ENCODE data around the gene ATP10A. TPM values are rescaled to one million over a fixed set of nuclear protein-coding genes. Genes with fewer than 3 reads are reported as not detected.

The ATP10A gene
- total RNA-seq, 3 donors from 2014 or later, result 6.4 to 17.4 (median 7.2) TPM

- no peaks in the 10 kb centered on the region for H3K9me3 ChIP-seq
- H3K36me3 ChIP-seq, result no peaks in the 10 kb centered on the region
- DNase-seq (ENCODE audit: low spot score in 2 of 2), result peak in 1 of 2 donors; percentile 75
- no peak overlapping the region for H3K4me3 ChIP-seq
- peak overlapping the region; percentile 48 to 69 for H3K27ac ChIP-seq
- no peaks in the 10 kb centered on the region for H3K4me1 ChIP-seq
- TF ChIP-seq CTCF (IDR thresholded peaks at IDR 0.05) (no peak), POLR2A (IDR thresholded peaks at IDR 0.05) (no peak), POLR2AphosphoS5 (IDR thresholded peaks at IDR 0.05) (no peak)
- intact Hi-C loops (cut with DNase I; ENCODE audit: low total_unique reads), result no loop called here
- no peaks in the 10 kb centered on the region for H3K27me3 ChIP-seq
Observed at GRCh38 chr15:25810631-25811091, 52.5 kb downstream of the ATP10A start.

GRCh38 chr15:25810154-25810553, 53.0 kb downstream of the ATP10A start:
- Histone ChIP-seq H3K27ac (peak overlapping the region; percentile 48 to 69), H3K4me1 (no peaks in the 10 kb centered on the region), H3K9me3 (no peaks in the 10 kb centered on the region), H3K36me3 (no peaks in the 10 kb centered on the region), H3K27me3 (no peaks in the 10 kb centered on the region), H3K4me3 (no peak overlapping the region)
- DNase-seq (ENCODE audit: low spot score in 2 of 2), result no peak
- no peak for TF ChIP-seq POLR2A (IDR thresholded peaks at IDR 0.05)
- intact Hi-C loops (cut with DNase I; ENCODE audit: low total_unique reads), result no loop called here

GRCh38 chr15:25807063-25807462, 56.1 kb downstream of the ATP10A start:
- DNase-seq (ENCODE audit: low spot score in 2 of 2), result no peak
- H3K4me3 ChIP-seq, result no peak overlapping the region
- H3K27me3 ChIP-seq, result no peaks in the 10 kb centered on the region
- no peaks in the 10 kb centered on the region for H3K9me3 ChIP-seq
- H3K27ac ChIP-seq, result no peak overlapping the region
- no peaks in the 10 kb centered on the region for H3K4me1 ChIP-seq
- no peak for TF ChIP-seq POLR2A (IDR thresholded peaks at IDR 0.05)
- TF ChIP-seq POLR2AphosphoS5 (IDR thresholded peaks at IDR 0.05), result no peak
- no peak for TF ChIP-seq CTCF (IDR thresholded peaks at IDR 0.05)
- H3K36me3 ChIP-seq, result no peaks in the 10 kb centered on the region
- intact Hi-C loops (cut with DNase I; ENCODE audit: low total_unique reads), result no loop called here

GRCh38 chr15:25805031-25805430, 58.1 kb downstream of the ATP10A start:
- H3K4me1 ChIP-seq, result no peaks in the 10 kb centered on the region
- no peak for TF ChIP-seq POLR2A (IDR thresholded peaks at IDR 0.05)
- TF ChIP-seq CTCF (IDR thresholded peaks at IDR 0.05), result no peak
- TF ChIP-seq POLR2AphosphoS5 (IDR thresholded peaks at IDR 0.05), result no peak
- H3K4me3 ChIP-seq, result no peak overlapping the region
- intact Hi-C loops (cut with DNase I; ENCODE audit: low total_unique reads), result no loop called here
- no peaks in the 10 kb centered on the region for H3K27me3 ChIP-seq
- peak in 1 of 2 donors; percentile 62 for DNase-seq (ENCODE audit: low spot score in 2 of 2)
- H3K27ac ChIP-seq, result no peak overlapping the region
- no peaks in the 10 kb centered on the region for H3K36me3 ChIP-seq
- no peaks in the 10 kb centered on the region for H3K9me3 ChIP-seq

- H3K4me3 ChIP-seq, result no peak overlapping the region
- TF ChIP-seq CTCF (IDR thresholded peaks at IDR 0.05) (no peak), POLR2A (IDR thresholded peaks at IDR 0.05) (no peak), POLR2AphosphoS5 (IDR thresholded peaks at IDR 0.05) (no peak)
- no peaks in the 10 kb centered on the region for H3K9me3 ChIP-seq
- intact Hi-C loops (cut with DNase I; ENCODE audit: low total_unique reads), result no loop called here
- no peak overlapping the region for H3K27ac ChIP-seq
- H3K36me3 ChIP-seq, result no peaks in the 10 kb centered on the region
- no peaks in the 10 kb centered on the region for H3K27me3 ChIP-seq
- no peak for DNase-seq (ENCODE audit: low spot score in 2 of 2)
- H3K4me1 ChIP-seq, result no peaks in the 10 kb centered on the region
Observed at GRCh38 chr15:25804451-25804850, 58.7 kb downstream of the ATP10A start.

GRCh38 chr15:25803541-25803940, 59.6 kb downstream of the ATP10A start:
- Histone ChIP-seq H3K4me1 (no peaks in the 10 kb centered on the region), H3K9me3 (no peaks in the 10 kb centered on the region), H3K27me3 (no peaks in the 10 kb centered on the region), H3K27ac (no peak overlapping the region), H3K36me3 (no peaks in the 10 kb centered on the region), H3K4me3 (no peak overlapping the region)
- DNase-seq (ENCODE audit: low spot score in 2 of 2), result no peak
- intact Hi-C loops (cut with DNase I; ENCODE audit: low total_unique reads), result no loop called here
- TF ChIP-seq POLR2AphosphoS5 (IDR thresholded peaks at IDR 0.05) (no peak), CTCF (IDR thresholded peaks at IDR 0.05) (no peak), POLR2A (IDR thresholded peaks at IDR 0.05) (no peak)
